HG02970 (cell line): Measurements from ENCODE around the gene MYRF.

Source experiments
- ATAC-seq: cut with Tn5 transposase; IDR thresholded peaks from one replicate; pipeline ENCODE4 v1.9.1; 2021; ENCODE audit warnings: mild to moderate bottlenecking, moderate library complexity, moderate number of reproducible peaks; ENCODE audit not compliant: unreplicated experiment, low FRiP score

The MYRF gene

DNA sequence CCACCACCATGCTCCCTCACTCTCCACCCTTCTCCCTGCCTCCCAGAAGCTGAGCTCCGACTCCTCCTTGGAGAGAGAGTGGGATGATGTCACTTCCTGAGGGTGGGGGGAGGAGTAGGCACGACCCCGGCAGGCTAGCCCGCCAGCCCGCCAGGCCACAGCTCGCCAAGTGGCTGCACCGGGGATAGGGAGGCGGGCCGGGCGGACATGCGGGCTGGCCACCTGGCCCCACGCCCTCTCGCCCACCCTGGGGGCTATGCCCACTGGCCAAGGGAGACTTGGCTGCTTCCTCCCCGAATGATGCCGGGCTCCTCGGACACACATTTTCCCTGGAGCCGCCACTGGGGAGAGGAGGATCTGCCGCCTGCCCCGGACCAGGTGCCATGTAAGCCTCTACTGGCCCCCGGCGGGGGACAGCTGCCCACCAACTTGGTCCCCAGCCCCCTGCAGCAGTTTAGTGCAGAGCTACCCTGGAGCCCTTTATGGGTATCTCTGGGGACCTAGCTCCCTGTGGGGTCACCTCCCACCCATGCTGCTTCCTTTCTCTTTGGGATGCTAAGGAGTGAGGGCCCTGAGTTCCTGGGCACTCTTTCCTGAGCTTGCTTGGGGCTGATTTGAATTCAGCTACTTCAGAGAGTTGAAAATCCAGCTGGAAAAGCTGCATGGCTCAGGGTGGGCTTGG is 33.7 kb upstream of the MYRF start:
- no peak for ATAC-seq

GRCh38 chr11:61719978-61720377 is 32.5 kb upstream of the MYRF start:
- ATAC-seq = no peak

- no peak for ATAC-seq
Measured at GRCh38 chr11:61720597-61720996, 31.8 kb upstream of the MYRF start.

DNA sequence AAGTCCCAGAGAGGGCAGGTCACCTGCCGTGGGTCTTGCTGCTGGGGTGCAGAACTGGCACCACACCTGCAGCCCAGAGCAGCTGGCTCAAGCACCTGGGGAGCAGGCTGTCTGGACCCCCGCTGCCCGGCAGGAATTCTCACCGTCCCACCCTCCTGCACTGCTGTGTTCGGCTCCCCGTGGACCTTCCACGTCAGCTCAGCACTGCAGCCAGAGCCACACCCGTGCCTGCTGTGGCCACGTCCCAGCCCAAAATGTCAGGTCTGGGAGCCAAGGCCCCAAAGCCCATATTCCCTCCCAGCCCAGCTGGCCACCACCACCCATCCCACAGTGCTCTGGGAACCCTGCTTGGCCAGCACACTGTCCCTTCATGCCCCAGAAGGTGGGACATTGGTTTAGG is 28.0 kb upstream of the MYRF start:
- no peak for ATAC-seq

DNA sequence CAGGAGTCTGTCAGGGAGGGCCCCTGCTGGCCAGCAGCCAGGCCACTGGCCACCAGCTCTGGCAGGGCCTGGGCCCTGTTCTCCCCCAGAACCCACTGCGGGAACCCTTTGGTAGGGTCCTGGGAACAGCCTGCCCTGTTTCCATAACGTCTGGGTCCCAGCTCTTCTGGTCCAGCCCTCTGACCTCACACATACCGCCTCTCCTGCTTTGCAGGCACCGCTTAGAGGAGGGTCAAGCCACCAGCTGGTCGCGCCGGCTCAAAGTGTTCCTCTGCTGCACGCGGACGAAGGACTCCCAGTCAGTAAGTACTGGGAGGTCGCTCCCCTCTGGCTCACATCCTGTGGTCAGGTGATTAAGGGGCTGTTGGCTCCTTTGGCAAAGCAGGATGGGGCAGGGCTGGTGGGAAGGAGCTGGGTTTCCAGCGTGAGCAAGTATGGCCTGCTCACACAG is 26.6 kb upstream of the MYRF start:
- ATAC-seq = no peak

DNA sequence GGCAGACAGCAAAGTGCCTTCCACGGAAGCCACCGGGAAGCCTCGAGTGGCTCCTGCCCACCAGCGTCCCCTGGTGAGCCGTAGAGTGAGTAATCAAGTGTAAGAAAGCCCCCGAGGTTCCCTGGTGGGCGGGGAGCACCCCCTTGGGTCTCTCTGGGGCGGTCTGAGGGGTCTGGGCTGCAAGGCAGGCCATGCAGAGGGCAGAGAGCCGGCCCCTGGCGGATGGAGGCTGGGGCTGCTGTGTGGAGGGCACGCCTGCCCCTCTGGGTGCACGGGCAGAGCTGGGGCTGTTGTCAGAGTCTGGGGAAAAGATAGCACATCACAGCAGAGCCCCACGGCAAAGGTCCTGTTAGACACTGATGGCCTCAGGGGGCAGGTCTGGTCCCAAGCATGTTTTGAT is 25.7 kb upstream of the MYRF start:
- ATAC-seq = no peak

DNA sequence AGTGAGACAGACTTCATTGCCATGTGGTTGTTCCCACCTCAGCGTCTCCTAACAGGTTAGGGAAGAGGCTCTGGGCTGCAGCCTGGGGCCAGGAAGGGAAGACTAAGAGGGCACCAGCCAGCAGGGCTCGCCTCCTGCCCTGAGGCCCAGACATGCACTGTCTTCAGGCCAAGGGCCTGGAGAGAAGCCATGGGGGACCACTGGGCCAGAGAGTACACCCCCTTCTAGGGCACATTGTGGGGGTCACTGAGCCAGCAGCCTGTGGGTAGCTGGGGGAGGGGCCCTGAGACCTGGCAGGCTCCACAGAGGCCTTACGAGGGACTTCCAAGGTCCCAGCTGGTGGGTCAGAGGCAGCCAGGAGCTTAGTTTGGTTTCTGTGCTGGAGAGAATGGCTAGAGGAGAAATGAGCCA is 25.0 kb upstream of the MYRF start:
- ATAC-seq = no peak

DNA sequence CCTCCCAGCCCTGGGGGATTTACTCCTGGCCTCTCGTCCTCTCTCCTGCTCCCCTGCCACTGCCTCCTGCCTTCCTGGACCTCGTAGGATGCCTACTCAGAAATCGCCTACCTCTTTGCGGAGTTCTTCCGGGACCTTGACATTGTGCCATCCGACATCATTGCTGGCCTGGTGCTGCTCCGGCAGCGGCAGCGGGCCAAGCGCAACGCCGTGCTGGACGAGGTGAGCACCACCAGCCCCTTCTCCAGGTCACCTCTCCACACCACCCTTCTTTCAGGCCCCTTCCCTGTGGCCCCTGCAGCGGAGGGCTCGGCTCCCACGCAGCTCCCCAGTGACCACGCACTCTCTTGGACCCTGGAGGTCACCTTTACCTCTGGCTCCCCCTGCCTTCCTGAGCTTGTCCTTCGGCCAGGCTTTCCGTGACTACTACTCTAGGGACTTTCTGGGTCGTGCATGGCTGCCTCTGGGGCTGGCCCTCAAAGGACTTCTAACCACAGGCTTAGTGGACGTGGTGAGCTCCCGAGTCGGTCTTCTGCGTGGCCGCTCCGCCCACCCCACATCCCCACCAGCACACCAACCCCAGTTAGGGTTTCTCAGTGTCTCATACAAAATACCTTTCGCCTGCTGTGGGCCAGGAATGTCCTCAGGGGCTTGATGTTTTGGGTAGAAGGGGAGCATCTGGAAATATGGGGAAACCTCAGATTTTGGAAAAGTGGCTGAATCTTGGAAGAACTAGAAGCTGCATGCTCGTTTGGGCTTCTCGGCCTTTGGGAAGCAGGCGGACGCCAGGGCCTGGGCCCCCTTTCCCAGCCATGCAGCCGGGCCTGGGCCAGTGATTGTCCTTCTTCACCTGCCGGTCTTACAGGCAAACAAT is 24.1 kb upstream of the MYRF start:
- ATAC-seq = no peak

DNA sequence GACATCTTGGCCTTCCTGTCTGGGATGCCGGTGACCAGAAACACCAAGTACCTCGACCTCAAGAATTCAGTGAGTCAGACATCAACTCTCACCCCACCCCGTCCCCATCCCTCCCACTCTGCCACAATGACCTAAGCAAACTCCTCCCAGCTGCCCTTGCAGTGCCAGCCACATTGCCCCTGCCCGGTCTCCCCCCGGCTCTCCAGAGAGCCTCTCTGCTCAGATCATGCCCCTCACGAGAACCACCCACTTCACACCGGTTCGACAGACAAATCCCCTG is 23.6 kb upstream of the MYRF start:
- ATAC-seq = no peak

DNA sequence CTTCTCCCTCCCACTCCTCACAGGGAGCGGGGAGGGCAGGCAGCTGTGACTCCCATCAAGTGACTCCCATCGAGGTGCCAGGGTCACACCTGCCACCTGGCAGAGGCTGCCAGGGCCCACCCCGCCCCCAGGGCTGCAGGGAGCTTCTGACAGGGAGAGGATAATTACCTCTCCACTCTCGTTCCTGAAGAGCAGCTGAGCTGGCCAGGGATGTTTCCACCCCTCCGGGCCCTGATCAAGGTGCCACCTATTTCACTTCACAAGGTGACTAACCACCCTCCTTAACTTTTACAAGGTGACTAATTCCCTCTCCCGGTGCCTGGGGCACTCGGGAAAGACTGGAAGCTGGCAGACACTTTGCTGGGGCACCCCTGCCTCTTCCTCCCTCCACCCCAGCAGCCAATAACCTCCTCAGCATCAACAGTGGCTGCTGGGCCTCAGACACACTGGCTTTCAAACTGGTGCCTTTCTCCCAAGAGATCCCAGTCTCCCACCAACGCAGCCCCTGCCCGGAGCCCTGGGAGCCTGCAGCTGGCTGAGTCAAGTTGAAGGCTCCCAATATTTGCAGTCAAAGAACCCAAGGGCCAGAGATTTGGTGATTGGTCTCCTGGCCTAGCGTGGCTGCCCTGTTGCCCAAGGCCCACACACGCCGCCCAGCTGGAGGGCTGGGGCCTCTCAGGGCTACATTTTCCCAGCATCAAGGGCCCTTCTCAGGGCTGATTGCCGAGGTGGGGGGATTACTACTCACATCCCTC is 22.0 kb upstream of the MYRF start:
- no peak for ATAC-seq

DNA sequence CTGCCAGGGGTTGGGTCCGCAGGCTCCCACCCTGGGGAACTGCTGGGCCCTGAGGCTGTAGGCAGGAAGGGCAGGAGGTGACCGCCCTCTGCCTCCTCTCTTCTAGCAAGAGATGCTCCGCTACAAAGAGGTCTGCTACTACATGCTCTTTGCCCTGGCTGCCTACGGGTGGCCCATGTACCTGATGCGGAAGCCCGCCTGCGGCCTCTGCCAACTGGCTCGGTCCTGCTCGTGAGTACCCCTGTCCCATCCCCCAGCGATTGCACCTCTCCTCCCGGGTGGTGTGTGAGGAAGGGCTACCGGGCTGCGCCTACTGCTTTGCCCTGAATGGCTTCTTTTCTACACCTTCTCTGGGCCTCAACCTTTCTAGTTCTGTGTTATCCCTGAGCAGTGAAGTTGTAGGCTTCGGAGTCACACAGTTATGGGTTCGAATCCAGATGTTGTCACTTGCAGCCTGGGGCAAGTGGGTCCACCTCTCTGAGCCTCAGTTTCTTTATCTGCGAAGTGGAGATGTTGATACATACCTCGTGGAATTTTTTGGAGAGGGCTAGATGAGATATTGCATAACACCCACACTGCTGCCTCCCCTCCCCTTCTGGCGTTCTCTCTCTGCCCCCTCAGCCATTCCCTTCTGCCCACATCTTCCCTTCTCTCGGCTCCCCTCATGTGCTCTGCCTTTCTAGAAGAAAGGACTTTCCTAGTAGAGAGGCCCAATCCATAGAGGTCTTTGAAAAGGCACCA is 21.1 kb upstream of the MYRF start:
- ATAC-seq = no peak

- no peak for ATAC-seq
Measured at GRCh38 chr11:61731952-61732675, 20.3 kb upstream of the MYRF start.

- no peak for ATAC-seq
Measured at GRCh38 chr11:61732705-61733104, 19.7 kb upstream of the MYRF start.

DNA sequence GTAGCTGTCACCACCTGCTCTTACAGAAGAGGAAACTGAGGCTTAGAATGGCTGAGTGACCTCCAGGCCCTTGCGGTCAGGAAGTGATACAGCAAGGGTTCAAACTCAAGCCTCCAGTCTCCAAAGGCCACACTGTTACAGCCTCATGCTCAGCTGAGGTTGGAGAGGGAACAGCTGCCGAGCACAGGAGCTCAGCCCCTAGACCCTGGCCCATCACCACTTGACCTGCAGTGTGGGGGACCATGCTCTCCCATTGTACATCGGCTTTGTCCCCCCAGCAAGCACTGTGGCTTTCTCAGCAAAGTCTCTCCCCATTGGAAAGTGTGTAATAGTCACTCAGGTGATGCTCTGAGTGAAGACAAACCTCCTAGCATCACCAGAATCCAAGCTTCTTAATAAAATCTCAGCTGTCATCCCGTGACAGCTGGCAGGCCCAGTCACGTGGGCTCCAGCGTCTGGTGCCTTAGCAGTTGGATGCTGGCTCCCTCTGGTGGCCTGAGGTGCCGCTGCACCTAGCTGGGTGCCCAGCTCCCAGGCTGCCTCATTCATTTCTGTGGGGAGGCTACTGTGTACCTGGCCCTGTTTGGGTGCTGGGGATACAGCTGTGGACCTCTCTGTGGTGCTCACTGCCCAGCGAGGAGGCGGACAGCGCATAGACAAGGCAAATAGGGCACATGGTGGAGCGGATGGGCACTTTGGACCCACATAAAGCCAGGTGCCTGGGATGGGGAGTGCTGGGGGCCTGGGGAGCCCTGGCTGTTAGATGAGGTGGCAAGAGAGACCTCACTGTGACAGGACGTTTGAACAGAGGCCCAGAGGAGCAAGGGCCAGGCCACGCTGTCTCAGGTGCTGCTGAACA is 19.1 kb upstream of the MYRF start:
- no peak for ATAC-seq

- no peak for ATAC-seq
Measured at GRCh38 chr11:61734767-61735166, 17.7 kb upstream of the MYRF start.

GRCh38 chr11:61735391-61735790 is 17.0 kb upstream of the MYRF start:
- no peak for ATAC-seq

GRCh38 chr11:61736310-61736709 is 16.1 kb upstream of the MYRF start:
- ATAC-seq = no peak

GRCh38 chr11:61737131-61737530 is 15.3 kb upstream of the MYRF start:
- ATAC-seq = no peak
